Ishikawa (cell line): ENCODE results near the gene PPM1L.

Experiments used
- CEBPB ChIP-seq: IDR thresholded peaks from 2 replicates; pipeline ENCODE4 v1.6.1; 2012
- CREB1 ChIP-seq: IDR thresholded peaks from 2 replicates; pipeline ENCODE4 v1.6.1; 2012; ENCODE audit warnings: low read depth
- EGR1 ChIP-seq: IDR thresholded peaks from 2 replicates; pipeline ENCODE4 v1.6.1; 2012
- EP300 ChIP-seq: IDR thresholded peaks from 2 replicates; pipeline ENCODE4 v1.6.1; 2012; ENCODE audit warnings: borderline replicate concordance
- FOXM1 ChIP-seq: IDR thresholded peaks from 2 replicates; pipeline ENCODE4 v1.6.1; 2012; ENCODE audit warnings: low read depth, borderline replicate concordance
- MAX ChIP-seq: IDR thresholded peaks from 2 replicates; pipeline ENCODE4 v1.6.1; 2012
- NFIC ChIP-seq: IDR thresholded peaks from 2 replicates; pipeline ENCODE4 v1.6.1; 2012
- REST ChIP-seq: IDR thresholded peaks from 2 replicates; pipeline ENCODE4 v1.6.1; 2012; ENCODE audit warnings: low read depth, mild to moderate bottlenecking
- TAF1 ChIP-seq: IDR thresholded peaks from 2 replicates; pipeline ENCODE4 v1.6.1; 2012; ENCODE audit warnings: low read depth, mild to moderate bottlenecking
- USF1 ChIP-seq: IDR thresholded peaks from 2 replicates; pipeline ENCODE4 v1.6.1; 2012
- YY1 ChIP-seq: IDR thresholded peaks from 2 replicates; pipeline ENCODE4 v1.6.1; 2012; ENCODE audit warnings: low read depth
- ZBTB7A ChIP-seq: IDR thresholded peaks from 2 replicates; pipeline ENCODE4 v1.6.1; 2012; ENCODE audit warnings: low read depth

- no peak for TF ChIP-seq EP300
- no peak for TF ChIP-seq YY1
- TF ChIP-seq MAX: no peak
- TF ChIP-seq REST: no peak
- no peak for TF ChIP-seq CEBPB
- TF ChIP-seq FOXM1: no peak
- TF ChIP-seq CREB1: no peak
- TF ChIP-seq NFIC: no peak
- no peak for TF ChIP-seq EGR1
- TF ChIP-seq USF1: no peak
- TF ChIP-seq TAF1: no peak
- no peak for TF ChIP-seq ZBTB7A
Measured at GRCh38 chr3:160825311-160825800, 69.3 kb downstream of the PPM1L start.
